Stimulated activated CD4-positive, alpha-beta T cell treated with anti-CD3 and anti-CD28 coated beads, TNF-alpha, amount 100 ng/mL, for 48 hours (primary cell): ENCODE data around the gene GRK5.
"Not testable (repeated sequence)": the region's sequence is repeated elsewhere in the genome, so short reads cannot be mapped to it uniquely, and the experiment has no call there.

ENCODE experiments used
- DNase-seq, 3 donors: peaks; one replicate each; pipeline ENCODE4 v3.0.0-alpha.2; 2020; ENCODE audit warnings: low read depth in 3 of 3

The GRK5 gene

GRCh38 chr10:119274519-119275045 lies 67.2 kb downstream of the GRK5 start:
- no peak for DNase-seq

DNA sequence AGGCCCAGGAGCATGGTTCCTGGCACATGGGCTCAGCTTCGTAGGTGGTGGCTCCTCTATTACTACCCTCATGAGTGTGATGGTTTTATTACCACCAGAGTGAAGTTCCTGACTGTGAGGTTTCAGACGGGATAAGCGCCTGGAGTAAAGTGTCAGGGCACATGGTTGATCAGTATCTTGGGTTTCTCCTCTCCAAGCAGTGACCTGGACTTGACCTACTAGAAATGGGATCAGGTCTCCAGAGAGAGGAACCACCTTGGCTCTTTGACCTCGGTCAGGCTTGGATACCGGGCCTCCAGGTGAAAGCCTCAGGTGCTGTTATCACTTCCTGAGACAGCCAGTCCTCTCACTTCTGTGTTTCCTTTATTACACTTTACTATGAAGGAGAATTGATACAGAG lies 67.7 kb downstream of the GRK5 start:
- no peak for DNase-seq

- DNase-seq = not testable (repeated sequence)
Measured at GRCh38 chr10:119276194-119276593, 68.8 kb downstream of the GRK5 start.

GRCh38 chr10:119278126-119278709 lies 70.8 kb downstream of the GRK5 start:
- no peak for DNase-seq

- no peak for DNase-seq
Measured at GRCh38 chr10:119279441-119279840, 72.1 kb downstream of the GRK5 start.

GRCh38 chr10:119281581-119282071 lies 74.3 kb downstream of the GRK5 start:
- DNase-seq = no peak

DNA sequence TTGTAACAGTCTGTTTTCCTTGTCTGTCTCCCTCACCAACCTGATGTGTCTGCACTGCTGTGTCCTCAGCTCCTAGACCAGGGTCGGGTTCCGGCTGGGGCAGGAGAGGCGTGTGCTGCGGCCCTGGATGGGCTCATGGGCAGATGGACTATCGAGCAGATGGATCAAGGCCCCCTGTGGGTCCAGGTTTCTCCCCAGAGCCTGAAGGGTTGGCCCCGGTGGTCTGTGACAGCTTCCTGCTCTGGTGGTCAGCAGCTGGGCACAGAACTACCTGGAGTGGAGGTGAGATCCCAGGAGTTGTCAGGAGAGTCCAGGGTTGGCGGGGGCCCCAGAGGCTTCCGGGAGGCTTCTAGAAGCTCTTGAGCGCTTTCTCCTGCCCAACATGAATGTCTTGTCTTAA lies 75.1 kb downstream of the GRK5 start:
- no peak for DNase-seq

DNA sequence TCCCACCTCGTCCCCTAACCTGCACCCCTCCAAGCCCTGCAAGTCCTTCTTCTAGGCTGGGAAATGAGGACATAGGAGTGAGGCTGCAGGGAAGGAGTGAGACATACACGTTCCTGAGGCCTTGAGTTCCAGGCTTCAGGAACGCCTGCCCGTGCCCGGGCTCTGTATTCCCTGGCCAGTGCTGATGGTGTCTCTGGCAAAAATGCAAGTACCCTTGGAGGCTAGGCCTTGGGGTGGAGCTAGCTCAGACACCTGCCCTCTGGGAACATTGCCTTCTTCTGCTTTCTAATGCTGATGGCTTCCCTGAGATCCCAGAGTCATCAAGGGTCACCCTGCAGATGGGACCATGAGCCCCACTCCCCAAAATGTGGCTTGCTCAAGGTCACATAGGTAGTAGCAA lies 76.0 kb downstream of the GRK5 start:
- DNase-seq = no peak

DNA sequence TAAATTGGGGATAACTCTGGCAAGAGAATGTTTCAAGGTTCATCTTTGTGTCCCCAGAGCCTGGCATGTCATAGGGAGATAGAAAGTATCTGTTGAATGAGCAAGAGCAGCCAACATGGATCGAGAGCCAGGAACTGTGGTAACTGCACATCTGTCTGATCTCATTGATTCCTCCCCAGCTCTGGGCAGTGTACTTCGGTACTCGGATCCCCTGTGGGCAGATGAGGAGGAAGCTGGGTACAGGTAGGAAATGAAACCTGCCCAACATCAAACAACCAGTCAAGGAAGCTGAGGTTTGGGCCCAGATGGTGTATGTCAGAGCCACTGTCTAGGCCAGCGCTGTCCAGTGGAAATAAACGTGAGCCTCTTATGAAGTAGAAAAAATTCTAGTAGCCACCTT lies 76.4 kb downstream of the GRK5 start:
- no peak for DNase-seq

DNA sequence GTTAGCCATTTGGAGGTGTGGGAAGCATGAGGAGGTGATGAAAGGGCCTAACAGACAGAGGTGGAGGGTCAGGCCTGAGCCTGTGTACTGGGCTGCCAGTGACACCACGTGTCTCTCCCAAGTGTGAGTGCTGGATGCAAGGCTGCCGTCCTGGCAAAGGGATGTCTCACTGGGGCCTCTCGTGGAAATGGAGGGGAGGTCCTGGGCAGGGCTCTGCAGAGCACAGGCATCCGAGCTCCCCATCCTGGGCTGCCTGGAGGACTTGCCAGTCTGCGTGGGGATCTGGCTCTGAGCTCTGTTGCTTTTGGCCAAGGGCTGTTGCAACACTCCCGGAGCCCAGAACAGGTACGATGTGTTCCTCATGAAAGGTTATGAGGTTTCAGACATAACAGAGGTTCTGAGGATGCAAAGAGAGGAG lies 77.3 kb downstream of the GRK5 start:
- DNase-seq = no peak

GRCh38 chr10:119285495-119286267 lies 78.3 kb downstream of the GRK5 start:
- DNase-seq = no peak

- DNase-seq = no peak
Measured at GRCh38 chr10:119286516-119286915, 79.1 kb downstream of the GRK5 start.

- no peak for DNase-seq
Measured at GRCh38 chr10:119286983-119287633, 79.7 kb downstream of the GRK5 start.

- DNase-seq = no peak
Measured at GRCh38 chr10:119288574-119289001, 81.2 kb downstream of the GRK5 start.

DNA sequence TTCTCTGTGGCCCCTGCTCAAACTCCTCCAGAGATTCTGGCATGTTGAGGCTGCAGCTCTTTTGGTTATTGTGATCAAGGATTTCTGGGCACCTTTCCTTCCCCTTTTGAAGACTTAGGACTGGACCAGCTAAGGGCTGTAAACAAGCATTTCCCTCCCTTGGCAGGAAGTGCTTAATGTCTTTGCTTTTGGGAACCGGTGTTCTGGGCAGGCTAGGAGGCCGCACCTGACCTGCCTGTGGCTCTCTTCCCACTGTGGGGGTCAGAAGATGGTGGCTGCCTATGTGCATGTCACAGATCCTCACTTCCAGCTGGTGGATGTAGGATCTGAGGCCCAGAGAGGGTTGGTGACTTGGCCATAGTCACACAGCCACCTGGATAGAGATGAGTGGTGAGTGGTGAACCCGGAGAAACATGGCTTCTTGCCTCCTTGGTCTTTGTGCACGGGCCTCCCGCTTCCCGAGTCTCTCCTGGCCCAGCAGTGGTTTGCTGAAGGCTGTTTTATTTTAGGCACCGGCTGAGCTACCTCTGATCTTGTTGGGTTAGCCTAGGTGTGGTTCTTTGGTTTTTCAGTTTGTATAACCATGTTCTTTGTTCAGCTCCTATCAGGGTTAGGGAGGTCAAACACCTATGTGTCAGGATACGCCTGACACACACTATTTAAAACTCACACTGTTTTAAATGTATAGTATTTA lies 82.0 kb downstream of the GRK5 start:
- no peak for DNase-seq

DNA sequence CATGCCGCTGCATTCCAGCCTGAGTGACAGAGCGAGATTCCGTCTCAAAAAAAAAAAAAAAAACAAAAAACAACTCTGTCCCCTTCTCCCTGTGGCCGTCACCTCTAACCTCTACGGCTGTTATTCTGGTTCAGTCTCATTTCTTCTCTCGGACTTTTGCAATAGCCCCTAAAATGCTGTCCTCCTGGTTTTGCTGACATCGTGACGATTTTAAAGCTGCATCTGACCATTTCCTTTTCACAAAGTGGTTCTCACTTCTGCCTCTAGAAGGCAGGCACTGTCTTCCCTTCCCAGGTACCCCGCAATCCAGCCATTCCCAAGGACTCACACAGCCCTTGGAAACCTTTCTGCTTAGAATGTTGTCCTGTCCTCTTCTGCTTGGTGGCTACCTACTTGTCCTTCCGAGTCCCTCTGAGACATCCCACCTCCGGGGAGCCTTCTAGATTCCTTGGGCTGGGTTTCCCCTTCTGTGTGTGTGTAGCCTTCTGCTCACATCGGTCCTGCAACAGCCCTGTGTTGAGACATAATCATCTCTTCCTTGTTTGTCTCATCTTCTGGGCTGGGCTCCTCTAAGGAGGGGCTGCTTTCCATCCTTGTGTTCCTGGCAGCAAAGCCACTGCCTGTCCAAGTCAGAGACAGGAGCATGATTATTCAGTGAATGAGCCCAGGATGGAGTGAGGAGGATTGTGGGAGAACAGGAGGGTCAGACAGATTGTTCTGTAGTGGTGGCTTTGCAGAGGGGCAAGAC lies 83.1 kb downstream of the GRK5 start:
- DNase-seq = no peak

DNA sequence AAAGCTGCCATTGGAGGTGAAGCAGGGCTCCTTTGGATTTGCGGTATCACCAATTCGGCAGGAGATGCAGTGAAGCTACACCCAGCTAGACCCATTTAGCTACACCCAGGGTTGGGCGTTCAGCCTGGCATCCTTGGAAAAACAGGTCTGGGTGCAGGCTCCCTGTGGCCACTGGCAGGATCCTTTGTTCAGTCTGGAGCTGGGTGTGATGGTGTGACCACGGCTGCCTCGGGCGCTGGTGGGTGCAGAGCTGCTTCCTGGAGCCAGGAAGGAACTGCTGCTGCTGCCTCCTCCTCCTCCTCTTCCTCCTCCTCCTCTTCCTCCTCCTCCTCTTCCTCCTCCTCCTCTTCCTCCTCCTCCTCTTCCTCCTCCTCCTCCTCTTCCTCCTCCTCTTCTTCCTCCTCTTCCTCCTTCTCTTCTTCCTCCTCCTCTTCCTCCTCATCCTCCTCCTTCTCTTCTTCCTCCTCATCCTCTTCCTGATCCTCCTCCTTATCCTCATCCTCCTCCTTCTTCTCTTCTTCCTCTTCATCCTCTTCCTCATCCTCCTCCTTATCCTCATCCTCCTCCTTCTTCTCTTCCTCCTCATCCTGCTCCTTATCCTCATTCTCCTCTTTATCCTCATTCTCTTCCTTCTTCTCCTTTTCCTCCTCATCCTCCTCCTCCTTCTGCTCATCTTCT lies 84.0 kb downstream of the GRK5 start:
- no peak for DNase-seq

- DNase-seq = no peak
Measured at GRCh38 chr10:119292968-119293760, 85.8 kb downstream of the GRK5 start.

GRCh38 chr10:119296703-119297102 lies 89.3 kb downstream of the GRK5 start:
- DNase-seq = no peak
